Measurements from ENCODE around the gene XRCC4.
"Not testable (repeated sequence)": the region's sequence is repeated elsewhere in the genome, so short reads cannot be mapped to it uniquely, and the experiment has no call there.

Gene XRCC4

DNA sequence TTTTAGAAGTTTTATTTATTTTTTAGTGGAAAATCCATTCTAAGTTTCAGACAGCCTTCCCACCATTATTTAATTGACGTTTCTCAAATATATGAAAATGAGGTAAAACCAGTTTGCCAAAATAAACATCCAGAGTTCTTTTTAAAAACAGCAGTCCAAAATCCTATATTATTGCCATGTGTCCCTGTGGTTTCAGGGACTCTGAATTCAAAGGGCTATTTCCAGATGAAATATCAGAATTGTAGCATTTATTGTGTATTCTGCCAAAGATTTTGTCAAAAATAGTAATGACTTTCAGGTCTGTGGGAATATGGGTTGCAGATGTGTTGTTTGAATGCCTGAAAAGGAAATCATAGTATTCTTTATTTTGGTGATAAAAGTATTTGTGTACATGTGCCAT lies 41.6 kb downstream of the XRCC4 start:
- no peak for DNase-seq

DNA sequence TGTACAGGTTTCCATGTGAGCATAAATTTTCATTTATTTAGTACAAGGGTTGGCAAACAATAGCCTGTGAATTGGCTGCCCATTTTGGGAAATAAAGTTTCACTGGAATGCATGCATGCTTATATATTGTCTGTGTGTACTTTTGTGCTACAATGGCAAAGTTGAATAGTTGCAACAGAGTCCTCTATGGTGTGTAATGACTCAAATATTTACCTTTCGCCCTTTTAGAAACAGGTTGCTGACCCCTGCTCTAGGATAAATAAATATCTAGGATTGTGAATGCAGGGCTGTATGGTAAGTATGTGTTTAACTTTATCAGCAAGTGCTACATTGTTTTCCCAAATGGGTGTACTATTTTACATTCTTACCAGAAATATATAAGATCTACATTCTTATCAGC lies 47.2 kb downstream of the XRCC4 start:
- DNase-seq, result no peak

DNA sequence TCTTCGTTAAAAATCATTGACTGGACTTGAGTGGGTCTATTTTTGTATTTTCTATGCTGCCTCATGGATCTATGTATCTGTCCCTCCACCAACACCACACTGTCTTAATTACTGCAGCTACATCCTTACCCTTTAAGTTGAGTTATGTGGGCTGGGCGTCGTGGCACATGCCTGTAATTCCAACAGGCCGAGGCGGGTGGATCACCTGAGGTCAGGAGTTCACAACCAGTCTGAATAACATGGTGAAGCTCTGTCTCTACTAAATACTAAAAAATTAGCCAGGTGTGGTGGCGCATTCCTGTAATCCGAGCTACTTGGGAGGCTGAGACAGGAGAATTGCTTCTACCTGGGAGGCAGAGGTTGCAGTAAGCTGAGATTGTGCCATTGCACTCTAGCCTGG lies 48.2 kb downstream of the XRCC4 start:
- no peak for DNase-seq

DNA sequence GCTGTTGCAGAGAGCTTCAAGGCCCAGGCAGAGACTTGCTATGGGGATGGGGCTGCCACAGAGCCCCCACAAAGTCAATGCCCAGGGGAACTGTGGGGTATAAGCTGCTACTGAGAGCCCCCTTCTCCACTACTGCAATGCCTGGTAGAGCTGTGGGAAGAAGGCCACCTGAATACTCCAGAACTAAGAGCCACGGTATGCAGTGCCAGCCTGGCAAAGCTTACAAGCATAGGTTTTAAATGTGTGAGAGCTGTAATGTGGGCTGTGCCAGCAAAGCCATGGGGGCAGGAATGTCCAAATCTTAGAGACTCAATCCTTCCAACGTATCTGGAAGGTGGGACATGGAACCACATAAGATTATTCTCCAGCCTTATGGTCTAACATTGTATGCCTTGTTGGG lies 49.2 kb downstream of the XRCC4 start:
- DNase-seq, result no peak

DNA sequence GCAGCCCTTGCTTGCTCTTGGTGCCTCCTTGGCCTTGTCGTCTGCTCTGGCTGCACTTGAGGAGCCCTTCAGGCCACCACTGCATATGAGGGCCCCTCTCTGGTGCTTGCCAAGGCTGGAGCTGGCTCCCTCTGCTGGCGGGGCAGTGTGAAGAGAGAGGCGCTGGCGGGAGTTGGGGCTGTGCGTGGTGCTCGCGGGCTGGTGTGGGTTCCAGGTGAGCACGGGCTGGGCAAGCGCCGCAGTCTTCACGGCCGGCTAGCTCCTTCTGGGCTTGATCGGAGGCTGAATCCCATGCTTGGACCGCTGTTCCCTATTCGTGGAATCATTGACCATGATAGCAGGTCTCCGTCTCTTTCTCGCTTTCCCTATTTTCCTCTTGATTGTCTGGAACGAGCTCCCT lies 56.5 kb downstream of the XRCC4 start:
- no peak for DNase-seq

DNA sequence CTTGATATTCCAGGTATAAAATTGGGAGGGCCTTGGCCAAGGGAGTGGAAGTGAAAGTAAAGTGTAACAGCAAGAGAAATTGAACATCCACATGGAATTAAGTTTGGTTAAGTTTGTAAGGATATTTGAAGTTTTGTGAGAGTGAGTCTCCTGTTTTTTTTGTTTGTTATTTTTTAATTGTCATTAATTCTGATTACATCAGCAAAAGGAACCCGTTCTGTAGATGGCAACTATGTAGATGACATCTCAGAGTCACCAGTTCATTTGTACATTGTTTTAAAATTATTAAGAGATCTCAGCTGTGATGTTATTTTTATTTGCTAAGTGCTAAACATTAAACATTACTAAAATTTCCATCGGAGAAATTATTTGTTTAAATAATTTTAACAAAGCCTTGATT lies 65.2 kb downstream of the XRCC4 start:
- no peak for DNase-seq

DNA sequence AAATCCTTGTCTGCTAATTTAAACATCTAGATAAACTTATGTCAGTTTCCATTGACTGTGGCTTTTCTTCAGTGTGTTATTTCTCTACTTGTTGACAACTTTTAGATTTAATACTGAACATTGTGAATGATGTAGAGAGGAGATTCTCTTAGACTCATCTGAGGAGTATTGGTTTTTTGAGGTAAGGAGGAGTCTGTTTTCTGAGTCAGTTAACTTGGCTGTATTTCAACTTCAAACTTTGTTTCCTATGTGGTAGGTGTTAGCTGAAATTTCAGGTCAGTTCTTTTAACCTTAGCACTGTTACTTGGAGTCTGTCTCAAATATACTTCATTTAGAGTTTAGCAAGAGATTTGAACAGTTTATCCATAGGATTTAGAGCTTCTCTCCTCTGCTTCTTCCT lies 67.9 kb downstream of the XRCC4 start:
- no peak for DNase-seq

DNA sequence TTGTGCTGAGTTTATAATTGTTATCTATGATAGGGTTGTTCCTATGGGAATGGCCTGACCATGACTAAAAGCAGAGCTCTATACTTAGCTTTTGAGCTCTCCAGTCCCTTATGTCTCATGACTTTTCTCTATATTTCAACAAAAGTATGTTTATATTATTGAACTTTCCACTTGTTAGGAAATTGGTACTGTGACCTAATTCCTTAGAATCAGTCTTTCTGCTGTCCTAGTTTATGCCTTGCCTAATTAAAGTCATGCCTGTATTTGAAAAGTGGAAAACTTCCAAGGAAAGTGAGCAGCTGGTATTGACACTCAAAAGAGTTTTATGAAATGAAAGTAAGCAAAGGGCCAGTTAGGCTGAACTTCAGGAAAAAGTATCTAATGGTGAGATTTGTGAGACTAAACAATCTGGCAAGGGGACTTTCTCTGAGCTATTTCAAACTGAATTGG lies 68.6 kb downstream of the XRCC4 start:
- no peak for DNase-seq

DNA sequence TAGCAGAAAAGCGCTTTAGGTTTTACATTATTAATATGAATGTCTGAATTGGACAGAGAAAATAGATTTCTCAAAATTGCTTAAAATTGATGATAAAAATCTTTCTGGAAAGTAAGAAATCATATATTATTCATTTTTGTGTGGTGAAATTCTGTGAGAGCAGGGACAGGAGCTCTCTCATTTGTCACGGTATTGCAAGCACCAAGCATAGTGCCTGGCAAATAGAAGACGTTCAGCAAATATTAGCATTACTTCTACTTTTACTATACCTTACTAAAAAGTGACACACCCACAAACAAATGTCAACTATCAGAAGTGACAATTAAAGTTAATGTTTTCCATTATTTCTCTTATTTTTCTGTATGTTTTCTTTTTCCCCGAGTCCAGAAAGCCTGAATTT lies 69.1 kb downstream of the XRCC4 start:
- DNase-seq, result no peak

DNA sequence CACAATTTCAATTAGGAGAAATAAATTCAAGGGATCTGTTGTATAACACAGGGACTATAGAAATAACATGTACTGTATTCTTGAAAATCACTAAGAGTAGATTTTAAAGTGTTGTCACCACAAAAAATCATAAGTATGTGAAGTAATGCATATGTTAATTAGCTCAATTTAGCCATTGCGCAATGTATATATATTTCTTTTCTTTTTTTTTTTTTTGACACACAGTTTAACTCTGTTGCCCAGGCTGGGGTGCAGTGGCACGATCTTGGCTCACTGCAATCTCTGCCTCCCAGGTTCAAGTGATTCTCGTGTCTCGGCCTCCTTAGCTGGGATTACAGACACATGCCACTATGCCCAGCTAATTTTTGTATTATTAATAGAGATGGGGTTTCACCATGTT lies 70.2 kb downstream of the XRCC4 start:
- no peak for DNase-seq

DNA sequence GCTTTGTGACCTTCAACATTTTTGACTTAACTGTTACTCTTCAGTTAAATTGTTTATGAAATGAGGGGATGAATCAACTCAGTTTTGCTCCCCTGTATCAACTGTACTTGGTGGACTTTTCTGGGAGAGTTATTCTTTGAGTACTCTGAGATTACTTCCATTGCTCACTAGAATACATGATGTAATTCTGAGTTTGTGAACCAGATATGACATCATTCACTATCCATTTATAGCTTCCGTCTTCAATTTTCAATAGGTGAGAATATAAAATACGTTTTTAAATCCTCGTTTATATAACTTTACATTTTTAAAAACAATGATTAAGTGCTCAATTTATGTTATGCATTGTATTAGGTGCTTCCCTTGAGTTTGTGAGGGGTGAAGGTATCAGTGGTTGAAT lies 71.0 kb downstream of the XRCC4 start:
- no peak for DNase-seq

DNA sequence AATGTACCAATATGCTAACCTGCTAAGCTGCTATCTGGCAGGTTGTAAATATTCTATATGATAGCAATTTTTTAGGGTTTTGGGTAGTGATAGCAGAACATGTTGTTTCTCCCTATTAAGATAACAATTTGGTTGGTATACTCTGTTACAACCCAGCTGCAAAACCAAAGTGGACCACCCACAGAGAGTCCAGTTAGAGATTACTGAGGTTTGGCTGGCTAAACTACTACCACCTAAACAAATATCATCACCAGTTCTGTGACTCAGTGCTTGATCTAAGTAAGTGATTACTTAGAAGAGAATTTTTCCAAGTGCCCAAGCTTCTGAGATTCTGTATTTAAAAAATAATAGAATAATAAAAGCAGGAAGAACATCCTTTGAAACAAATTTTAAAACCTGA lies 72.3 kb downstream of the XRCC4 start:
- DNase-seq, result no peak

DNA sequence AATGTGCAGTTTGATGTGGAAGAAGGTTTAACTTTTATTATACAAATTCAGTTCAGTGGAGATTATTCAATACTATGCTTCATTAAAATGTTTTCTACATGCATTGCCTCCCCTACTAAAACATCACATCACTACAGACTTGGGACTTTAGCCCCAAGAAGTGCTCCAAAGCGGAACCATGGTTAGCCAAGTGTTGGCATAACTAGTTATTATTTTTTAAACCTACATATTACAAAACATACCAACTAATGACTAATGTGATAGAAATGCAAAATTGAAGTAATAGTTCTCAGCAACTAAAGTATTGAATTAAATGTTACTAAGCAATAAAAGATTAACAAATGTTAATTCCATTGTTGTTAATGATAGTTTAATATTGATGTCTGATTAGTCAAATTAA lies 74.5 kb downstream of the XRCC4 start:
- no peak for DNase-seq

DNA sequence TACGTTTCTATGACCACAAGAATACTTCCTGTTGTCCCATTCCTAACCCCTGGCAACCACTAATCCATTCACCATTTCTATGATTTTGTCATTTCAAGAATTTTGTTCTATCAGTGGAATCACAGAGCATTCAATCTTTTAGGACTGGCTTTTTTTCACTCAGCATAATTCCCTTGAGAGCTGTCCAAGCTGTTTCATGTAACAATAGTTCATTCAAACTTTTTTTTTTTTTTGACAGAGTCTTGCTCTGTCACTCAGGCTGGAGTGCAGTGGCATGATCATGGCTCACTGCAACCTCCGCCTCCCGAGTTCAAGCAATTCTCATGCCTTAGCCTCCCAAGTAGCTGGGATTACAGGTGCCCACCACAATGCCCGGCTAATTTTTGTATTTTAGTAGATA lies 75.6 kb downstream of the XRCC4 start:
- not testable (repeated sequence) for DNase-seq

DNA sequence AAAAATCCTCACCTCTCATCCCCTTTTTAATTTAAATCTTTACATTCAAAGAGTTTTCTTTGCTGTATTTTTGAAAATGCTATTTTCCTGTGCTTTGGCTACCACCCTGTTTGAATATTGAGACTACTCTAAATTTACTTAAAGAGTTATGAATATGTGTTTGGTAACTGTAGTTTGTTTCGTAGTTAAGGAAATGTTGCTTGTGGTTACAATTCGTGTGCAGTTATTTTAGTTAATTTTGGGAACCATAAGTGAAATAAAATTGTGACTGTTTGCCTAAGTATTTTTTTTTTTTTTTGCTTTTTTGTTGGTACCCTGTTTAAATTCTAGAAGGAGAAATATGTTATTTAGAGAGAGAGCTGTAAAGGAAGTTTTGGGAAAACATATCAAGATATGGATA lies 78.7 kb downstream of the XRCC4 start:
- no peak for DNase-seq

DNA sequence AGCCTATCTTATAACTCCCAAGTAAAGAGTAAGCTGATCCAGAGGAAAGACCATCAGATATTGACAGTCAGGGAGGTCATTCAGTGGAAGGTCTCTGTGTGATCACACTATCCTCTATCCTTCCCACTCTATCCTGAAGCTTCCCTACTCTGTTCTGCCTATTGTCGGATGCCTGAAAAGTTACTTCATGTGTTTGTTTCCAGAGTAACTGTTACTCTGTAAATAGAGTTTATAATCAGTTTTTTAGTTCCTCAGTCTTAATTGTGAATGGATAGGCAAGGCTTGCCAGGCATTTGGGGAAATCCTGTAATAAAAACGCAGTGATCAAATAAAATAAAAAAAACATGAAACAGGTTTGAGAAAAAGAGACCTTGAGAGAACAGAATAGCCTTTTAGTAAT lies 79.8 kb downstream of the XRCC4 start:
- DNase-seq, result no peak

DNA sequence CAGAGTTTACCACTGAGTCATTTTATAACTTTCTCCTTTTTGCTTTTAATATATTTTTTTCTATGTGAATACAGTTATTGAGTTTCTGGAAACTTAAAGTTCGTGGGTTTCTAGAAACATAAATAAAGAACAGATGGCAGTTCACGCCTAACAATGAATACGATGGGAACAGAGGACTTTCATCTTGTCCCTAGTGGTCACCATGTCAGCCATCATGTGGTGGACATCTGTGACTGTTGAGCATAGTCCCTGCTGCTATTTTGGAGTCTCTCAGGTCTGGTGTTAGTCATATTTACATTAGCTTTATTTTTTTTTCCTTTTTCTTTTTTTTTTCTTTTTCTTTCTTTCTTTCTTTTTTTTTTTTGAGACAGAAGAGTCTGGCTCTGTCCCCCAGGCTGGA lies 85.3 kb downstream of the XRCC4 start:
- DNase-seq, result no peak

DNA sequence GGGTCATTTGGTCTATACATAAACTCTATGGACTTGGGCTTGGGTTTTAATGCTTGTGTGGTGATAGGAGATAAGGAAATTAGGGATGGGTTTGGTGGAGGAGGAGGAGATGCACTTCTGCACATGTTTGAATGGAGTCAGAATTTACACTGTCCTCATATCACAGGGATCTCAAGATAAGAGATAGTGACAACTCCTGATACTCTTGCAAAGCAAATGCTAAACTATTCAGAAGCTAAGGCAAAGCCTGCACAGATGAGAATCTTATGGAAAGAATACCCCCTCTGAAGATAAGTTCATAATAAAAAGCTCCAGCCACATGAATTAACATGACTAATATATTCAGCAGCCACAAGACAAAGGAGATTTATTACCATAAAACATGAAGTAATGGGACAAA lies 90.2 kb downstream of the XRCC4 start:
- no peak for DNase-seq

DNA sequence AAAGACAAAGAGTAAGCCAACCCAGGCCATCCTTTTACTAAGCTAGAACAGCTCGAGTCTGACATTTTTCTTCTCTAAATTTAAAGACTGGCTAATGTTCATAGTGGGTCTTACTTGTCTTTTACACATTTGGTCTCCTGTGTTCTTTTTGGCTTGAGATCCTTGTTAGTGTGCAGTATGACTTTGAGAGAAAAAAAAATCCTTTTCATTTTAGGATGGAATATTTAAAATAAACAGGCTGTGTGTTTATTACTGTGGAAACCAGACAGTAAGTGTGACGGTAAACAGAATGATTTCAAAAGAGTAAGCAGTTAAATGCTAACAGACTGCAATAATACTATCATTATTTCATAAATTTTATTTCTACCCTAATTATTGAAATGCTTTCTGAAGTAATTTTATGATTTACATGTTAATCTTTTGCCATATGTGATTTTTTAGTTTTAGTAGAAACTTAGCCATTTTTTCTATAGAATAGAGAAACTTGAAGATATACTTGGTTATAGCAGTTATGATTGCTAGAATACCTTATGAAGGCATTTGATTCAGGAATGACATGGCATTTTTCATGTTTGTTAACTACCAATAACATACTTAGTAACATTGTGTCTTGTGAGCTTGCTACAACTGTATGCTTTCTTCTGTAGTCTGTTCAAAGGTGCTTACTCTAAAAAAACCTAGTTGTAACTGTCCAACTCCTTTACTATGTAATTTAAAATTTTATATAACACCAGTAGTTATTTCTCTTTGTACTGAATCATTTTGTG lies 92.4 kb downstream of the XRCC4 start:
- DNase-seq, result no peak

DNA sequence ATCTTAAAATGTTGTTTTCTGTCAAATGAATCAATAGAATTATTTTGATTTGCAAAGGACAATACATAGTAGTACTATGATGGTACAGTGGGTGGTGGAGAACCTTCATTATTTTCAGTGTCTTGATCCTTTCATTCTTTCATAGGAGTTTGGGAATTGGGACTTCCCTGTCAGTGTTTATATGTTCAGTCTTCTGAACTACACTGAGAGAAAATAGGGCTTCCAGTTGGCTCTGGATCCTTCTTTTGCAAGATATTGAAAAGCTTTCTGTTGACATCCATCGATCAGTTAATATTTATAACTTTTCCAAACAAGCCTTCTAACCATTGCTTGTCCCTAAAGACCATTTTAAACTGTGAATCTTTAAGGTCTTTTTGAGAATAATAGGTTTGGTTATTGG lies 94.7 kb downstream of the XRCC4 start:
- DNase-seq, result no peak

DNA sequence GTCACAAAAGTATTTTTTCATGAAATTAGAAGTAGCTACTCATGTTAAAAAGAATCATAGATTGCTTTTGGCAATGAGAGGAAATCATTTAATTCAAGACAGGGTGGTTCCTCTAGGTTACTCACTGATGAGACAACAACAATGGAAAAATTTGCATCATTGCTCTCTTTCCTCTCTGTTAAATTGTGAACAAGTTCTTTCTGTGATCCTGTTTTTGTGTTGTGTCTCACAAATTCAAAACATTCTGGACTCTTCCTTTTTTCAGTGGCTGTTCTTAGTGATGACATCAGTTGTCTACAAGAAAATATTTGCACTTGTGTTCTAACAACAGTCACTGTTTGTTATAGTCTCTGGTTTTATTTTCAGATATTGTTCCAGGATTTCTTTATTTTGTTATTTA lies 95.3 kb downstream of the XRCC4 start:
- no peak for DNase-seq

DNA sequence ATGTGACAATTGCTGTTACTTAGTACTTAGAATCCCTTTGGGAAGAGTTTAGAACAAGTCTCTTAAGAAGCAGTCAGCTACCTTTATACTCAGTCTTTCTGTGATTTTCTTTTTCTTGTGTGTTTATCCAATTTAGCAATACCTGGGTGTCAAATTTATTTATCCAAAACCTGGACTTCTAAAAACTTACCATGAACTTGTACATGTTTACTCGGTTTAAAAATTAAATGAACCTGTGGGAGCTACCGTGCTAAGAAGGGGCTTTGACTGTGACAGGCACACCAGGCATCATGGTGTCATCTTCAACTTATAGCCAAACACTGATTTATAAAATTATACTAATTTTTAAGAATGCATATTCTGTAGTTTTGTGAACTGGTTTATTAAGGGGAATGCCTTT lies 96.5 kb downstream of the XRCC4 start:
- DNase-seq, result no peak

DNA sequence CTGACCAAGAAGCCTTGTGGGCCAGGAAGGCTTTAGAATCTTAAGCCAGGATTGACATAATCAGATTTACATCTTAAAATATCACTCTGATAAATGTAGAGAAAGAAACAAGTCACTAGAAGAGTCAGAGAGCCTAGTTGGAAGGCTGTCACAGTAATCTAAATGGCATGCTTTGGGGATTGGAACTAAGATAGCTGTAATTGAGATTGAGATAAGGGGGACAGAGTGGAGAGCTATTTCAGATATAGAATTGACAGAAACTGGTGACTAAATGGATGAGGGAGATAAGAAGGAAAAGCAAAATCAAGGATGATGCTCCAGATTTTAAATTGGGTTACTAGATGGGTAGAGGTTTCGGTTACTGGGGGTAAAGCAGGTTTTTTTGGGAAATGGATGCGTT lies 100.5 kb downstream of the XRCC4 start:
- no peak for DNase-seq

DNA sequence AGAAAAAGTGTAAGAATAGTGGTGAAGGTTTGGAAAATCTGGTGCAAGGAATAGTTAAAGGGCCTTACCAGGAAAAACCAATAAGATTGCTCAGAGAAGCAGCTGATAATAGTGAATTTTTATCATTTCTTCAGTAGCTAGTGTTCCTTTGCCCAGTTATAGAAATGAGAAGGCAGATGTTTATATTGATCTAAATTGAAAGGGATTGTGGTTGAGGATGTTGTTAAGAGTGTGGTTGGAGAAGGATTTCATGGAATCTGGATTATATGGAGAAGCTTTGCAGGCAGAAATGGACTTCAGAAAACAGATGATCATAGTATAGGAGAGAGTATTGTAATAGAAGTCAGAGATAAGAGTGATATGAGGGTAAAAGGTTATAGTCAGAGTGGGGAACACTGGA lies 102.6 kb downstream of the XRCC4 start:
- DNase-seq, result no peak

DNA sequence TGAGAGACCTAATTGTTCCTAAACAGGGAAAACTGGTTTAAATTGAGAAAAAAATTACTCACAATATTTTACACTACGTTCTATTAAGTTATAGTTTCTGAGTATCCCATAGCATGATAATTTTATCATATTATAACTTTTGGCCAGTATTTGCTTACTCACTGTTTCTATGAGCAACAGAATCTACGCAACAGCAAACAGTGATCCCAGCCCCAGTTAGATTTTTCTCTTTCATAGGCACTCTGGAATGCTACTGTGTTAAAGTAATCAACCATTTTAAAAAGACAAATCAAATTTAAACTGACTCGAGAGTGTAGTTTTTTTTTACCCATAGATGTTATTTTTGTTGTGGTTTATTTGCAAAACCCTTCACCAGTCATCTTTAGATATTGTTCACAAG lies 107.2 kb downstream of the XRCC4 start:
- no peak for DNase-seq

DNA sequence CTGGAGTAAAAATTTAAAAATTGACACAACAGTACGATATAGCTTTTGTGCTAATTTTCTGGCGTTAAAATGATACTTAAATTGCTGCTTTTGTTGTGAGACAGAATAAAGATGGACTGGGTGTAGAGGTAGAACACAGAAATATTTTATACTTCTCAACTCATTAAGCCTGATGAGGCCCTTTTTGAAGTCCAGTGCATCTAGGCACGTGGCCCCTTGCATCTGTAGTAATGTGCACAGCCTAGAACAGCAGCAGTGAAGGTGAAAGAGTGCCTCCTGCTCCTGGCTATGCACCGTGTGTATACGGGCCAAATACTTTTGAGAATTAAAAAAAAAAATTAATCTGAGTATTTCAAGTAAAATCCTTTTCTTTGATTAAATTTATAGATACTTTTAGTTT lies 115.6 kb downstream of the XRCC4 start:
- no peak for DNase-seq
